GM21717 (cell line): ENCODE results near the gene FIGN.

Experiments
- ATAC-seq: cut with Tn5 transposase; IDR thresholded peaks from one replicate; pipeline ENCODE4 v1.9.1; 2021; ENCODE audit warnings: mild to moderate bottlenecking, moderate library complexity; ENCODE audit not compliant: unreplicated experiment

FIGN gene

GRCh38 chr2:163735685-163736432 is at the start of gene FIGN:
Gene FIGN, minus strand, starts transcription at chr2:163736008. Its CDS starts 1,081 bp downstream, at chr2:163734927.
- ATAC-seq: no peak

GRCh38 chr2:163785162-163785561 is 49.4 kb upstream of the FIGN start:
- ATAC-seq: no peak

GRCh38 chr2:163779970-163780597 is 44.3 kb upstream of the FIGN start:
- no peak for ATAC-seq

GRCh38 chr2:163778045-163778781 is 42.4 kb upstream of the FIGN start:
- ATAC-seq: no peak

GRCh38 chr2:163775304-163775703 is 39.5 kb upstream of the FIGN start:
- ATAC-seq: no peak

- ATAC-seq: no peak
Observed at GRCh38 chr2:163774862-163775261, 39.1 kb upstream of the FIGN start.

GRCh38 chr2:163773276-163773675 is 37.5 kb upstream of the FIGN start:
- ATAC-seq: no peak

GRCh38 chr2:163771596-163771995 is 35.8 kb upstream of the FIGN start:
- ATAC-seq: no peak

- no peak for ATAC-seq
Observed at GRCh38 chr2:163768881-163769695, 33.3 kb upstream of the FIGN start.

GRCh38 chr2:163767097-163767496 is 31.3 kb upstream of the FIGN start:
- no peak for ATAC-seq

- no peak for ATAC-seq
Observed at GRCh38 chr2:163764566-163764965, 28.8 kb upstream of the FIGN start.

GRCh38 chr2:163759013-163759412 is 23.2 kb upstream of the FIGN start:
- no peak for ATAC-seq

- ATAC-seq: no peak
Observed at GRCh38 chr2:163757814-163758213, 22.0 kb upstream of the FIGN start.

- no peak for ATAC-seq
Observed at GRCh38 chr2:163756588-163756987, 20.8 kb upstream of the FIGN start.

GRCh38 chr2:163755366-163755765 is 19.6 kb upstream of the FIGN start:
- no peak for ATAC-seq

- no peak for ATAC-seq
Observed at GRCh38 chr2:163753726-163754125, 17.9 kb upstream of the FIGN start.

GRCh38 chr2:163752267-163752666 is 16.5 kb upstream of the FIGN start:
- ATAC-seq: no peak

- ATAC-seq: no peak
Observed at GRCh38 chr2:163751696-163752095, 15.9 kb upstream of the FIGN start.

- no peak for ATAC-seq
Observed at GRCh38 chr2:163748420-163748819, 12.6 kb upstream of the FIGN start.

- no peak for ATAC-seq
Observed at GRCh38 chr2:163741435-163741834, 5.6 kb upstream of the FIGN start.

GRCh38 chr2:163737563-163737962 is 1.8 kb upstream of the FIGN start:
- no peak for ATAC-seq
